Measurements from ENCODE around the gene C2orf81. TPM values are rescaled to one million over a fixed set of nuclear protein-coding genes. Genes with fewer than 3 reads are reported as not detected.

The C2orf81 gene
- total and polyA plus RNA-seq, 12 donors, result 0.52 to 1.7 (median 1.2) TPM

DNA sequence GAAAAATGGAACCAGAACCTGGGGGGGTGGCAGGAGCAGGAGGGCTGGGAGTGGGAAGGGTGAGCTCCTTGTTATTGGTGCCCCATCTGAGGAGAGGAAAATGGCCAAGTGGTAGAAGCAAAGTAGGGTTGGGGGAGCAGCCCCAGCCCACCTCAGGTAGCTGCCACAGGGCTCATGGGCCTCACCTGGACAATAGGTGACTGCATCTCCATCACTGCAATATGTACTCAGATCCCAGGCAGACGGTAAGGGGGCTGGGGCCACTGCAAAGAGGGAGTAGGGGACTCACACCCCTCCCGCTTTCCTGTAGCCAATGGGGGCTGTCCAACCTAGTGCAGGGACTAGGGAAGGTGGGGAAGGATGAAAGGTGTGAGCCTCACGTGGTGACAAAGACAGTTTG is 4.2 kb downstream of the C2orf81 start:
- Histone ChIP-seq H3K4me1 (peaks cover 8 to 64% (median 58%) of the 10 kb centered on the region in 9 donors), H3K36me3 (no peaks in the 10 kb centered on the region), H3K4me3 (no peak overlapping the region), H3K9me3 (no peaks in the 10 kb centered on the region), H3K27ac (no peak overlapping the region), H3K27me3 (peaks cover 0 to 28% (median 0%) of the 10 kb centered on the region in 7 donors)
- 85 to 93% methylated on average over 3 of the region's 3 CpGs for WGBS, 2 donors
- ATAC-seq (no peak), DNase-seq (no peak)
- intact Hi-C loops (cut with DNase I), result loop anchor here in 1 of 10 donors (5.0 kb wide), 1 partner anchor 55 kb away; the partner anchor contains the start of gene MRPL53
- TF ChIP-seq, protein P1, sequence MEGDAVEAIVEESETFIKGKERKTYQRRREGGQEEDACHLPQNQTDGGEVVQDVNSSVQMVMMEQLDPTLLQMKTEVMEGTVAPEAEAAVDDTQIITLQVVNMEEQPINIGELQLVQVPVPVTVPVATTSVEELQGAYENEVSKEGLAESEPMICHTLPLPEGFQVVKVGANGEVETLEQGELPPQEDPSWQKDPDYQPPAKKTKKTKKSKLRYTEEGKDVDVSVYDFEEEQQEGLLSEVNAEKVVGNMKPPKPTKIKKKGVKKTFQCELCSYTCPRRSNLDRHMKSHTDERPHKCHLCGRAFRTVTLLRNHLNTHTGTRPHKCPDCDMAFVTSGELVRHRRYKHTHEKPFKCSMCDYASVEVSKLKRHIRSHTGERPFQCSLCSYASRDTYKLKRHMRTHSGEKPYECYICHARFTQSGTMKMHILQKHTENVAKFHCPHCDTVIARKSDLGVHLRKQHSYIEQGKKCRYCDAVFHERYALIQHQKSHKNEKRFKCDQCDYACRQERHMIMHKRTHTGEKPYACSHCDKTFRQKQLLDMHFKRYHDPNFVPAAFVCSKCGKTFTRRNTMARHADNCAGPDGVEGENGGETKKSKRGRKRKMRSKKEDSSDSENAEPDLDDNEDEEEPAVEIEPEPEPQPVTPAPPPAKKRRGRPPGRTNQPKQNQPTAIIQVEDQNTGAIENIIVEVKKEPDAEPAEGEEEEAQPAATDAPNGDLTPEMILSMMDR (IDR thresholded peaks at IDR 0.05), result no peak

DNA sequence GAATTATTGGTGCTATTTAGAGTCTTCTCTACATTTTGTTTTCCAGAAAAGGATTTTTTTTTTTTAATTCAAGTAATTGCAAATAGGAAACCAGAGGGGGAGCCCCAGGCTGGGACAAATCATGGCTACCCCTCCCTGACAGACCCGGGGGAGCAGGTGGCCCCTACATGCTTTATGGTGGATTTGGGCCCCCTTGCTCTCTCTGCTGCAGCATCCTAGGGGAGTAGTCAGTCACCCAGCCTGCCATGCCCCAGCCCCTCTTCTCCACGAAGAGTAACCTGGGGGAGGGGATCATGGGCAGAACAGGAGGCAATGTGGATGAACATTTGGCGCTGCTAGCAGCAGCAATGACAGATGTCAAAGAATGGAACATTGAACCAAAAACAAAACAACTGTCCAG is 4.6 kb downstream of the C2orf81 start:
- TF ChIP-seq, protein P1 (IDR thresholded peaks at IDR 0.05), result peak in 1 of 9 donors; percentile 10
- WGBS, 2 donors, result 67 to 72% methylated on average over 3 of the region's 3 CpGs
- Histone ChIP-seq H3K27me3 (peaks cover 0 to 28% (median 0%) of the 10 kb centered on the region in 7 donors), H3K36me3 (no peaks in the 10 kb centered on the region), H3K9me3 (no peaks in the 10 kb centered on the region), H3K4me3 (no peak overlapping the region), H3K4me1 (peaks cover 8 to 60% (median 54%) of the 10 kb centered on the region in 9 donors), H3K27ac (no peak overlapping the region)
- no peak for ATAC-seq
- intact Hi-C loops (cut with DNase I), result loop anchor here in 1 of 10 donors (5.0 kb wide), 1 partner anchor 56 kb away; the partner anchor contains the start of gene MRPL53
- DNase-seq, result no peak

DNA sequence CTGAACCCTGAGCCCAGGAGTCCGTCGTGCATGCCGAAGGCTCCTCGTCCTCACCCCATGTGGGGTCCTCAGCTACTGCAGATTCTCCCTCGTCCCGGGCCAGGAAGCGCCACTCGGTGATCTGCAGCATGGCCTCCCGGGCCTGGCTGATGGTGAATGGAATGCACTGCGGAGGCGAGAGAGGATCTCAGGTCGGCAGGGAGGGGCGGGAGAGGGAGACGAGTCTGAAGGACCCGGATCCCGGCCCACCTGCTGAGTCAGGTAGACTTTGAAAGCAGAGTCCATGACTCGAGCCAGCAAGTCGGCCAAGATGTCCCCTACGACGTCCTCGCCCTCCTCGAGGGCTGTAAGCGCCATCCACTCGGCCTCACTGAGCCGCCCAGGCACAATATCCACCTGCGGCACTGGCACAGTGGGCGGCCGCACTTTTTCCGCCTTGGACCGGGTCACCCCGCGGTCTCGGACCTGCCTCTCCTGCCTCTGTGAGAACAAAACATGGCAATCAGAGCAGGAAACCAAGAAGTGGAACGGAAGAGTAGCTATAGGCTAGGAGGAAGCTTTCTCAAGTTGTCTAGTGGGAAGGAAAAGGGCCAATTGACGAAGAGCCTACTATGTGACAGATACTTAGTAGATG is 5.5 kb downstream of the C2orf81 start:
- Histone ChIP-seq H3K27me3 (peaks cover 0 to 28% (median 0%) of the 10 kb centered on the region in 7 donors), H3K9me3 (no peaks in the 10 kb centered on the region), H3K4me3 (peak overlapping the region in 9 of 10 donors; percentile 47 to 72 (median 65)), H3K36me3 (no peaks in the 10 kb centered on the region), H3K27ac (peak overlapping the region in 6 of 10 donors; percentile 27 to 74 (median 63)), H3K4me1 (peaks cover 8 to 53% (median 46%) of the 10 kb centered on the region in 9 donors)
- DNase-seq (no peak), ATAC-seq (peak in 4 of 8 donors; percentile 4 to 11 (median 7))
- intact Hi-C loops (cut with DNase I), result loop anchor here in 1 of 10 donors (5.0 kb wide), 1 partner anchor 56 kb away; the partner anchor contains the start of gene MRPL53
- TF ChIP-seq, protein P1 (IDR thresholded peaks at IDR 0.05), result no peak
- 51 to 60% methylated on average over 35 of the region's 35 CpGs for WGBS, 2 donors

DNA sequence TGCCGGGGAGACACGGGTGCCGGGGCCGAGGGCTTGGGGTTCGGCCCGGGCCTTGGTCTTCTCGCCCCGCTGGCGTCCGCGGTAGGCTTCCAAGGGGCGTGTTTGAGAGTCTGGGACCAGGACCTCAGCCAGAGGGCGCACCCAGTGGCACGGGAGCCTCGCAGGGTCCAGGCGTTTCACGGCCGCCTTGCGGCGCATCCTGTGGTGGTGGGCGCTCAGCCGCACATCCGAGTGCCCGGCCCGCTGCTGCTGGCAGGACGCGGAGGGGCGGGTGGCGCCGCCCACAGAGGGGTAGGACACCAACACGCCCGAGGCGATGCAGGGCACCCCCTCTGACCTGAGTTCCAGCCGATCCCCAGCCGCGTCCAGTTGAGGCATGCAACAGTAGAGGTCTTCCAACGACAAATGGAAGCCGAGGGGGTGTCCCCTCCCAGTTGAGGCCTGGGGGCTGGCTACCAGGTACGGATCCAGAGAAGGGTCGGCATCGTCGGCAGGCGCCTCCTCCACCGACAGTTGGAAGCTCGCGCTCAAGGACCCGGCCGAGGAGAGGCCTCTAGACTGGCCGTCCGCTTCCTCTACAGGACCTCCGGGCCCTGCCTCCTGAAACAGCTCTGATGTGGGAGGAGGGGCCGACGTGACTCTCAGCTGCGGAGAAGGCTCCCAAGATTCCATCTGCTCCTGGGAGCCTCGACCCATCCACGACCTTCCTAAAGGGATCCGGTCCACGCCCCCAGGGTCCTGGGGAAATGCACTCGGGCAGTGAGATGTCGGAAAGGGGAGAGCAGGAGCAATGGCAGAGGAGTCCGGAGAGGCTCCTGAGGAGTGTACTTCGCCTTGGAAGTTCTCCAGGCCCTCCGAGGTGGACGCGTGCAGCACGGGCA is 6.3 kb downstream of the C2orf81 start:
- intact Hi-C loops (cut with DNase I), result loop anchor here in 1 of 10 donors (5.0 kb wide), 1 partner anchor 57 kb away; the partner anchor contains the start of gene MRPL53
- peak overlapping the region; percentile 24 to 74 (median 62) for H3K27ac ChIP-seq
- TF ChIP-seq, protein P1 (IDR thresholded peaks at IDR 0.05), result peak; percentile 12 to 73 (median 47)
- H3K36me3 ChIP-seq, result no peaks in the 10 kb centered on the region
- peak; percentile 64 to 68 for DNase-seq
- peaks cover 0 to 28% (median 0%) of the 10 kb centered on the region in 7 donors for H3K27me3 ChIP-seq
- H3K4me3 ChIP-seq, result peak overlapping the region; percentile 39 to 72 (median 65)
- no peaks in the 10 kb centered on the region for H3K9me3 ChIP-seq
- peaks cover 8 to 49% (median 41%) of the 10 kb centered on the region in 9 donors for H3K4me1 ChIP-seq
- 3 to 8% methylated on average over 66 of the region's 66 CpGs for WGBS, 2 donors
- ATAC-seq, result peak; percentile 75 to 86 (median 80)

All from heart right ventricle (tissue), 16 donors.